CD4-positive, alpha-beta memory T cell (primary cell): ENCODE results near the gene HNRNPF. TPM values are rescaled to one million over a fixed set of nuclear protein-coding genes. Genes with fewer than 3 reads are reported as not detected.
A peak's percentile ranks its signal among the peaks of the same experiment; 100 is the strongest.

ENCODE experiments used
- CTCF ChIA-PET: fragments of 350-600 bp; sonication (Branson Sonifier 250); formaldehyde crosslinking; loops from one replicate; lab custom pipeline; 2021; ENCODE audit warnings: inconsistent platforms; ENCODE audit not compliant: partially characterized antibody; lab: Charles Lee
- POLR2A ChIA-PET: fragments of 350-600 bp; sonication (Branson Sonifier 250); formaldehyde crosslinking; loops from one replicate; lab custom pipeline; 2021; ENCODE audit not compliant: partially characterized antibody; lab: Charles Lee
- DNase-seq, 5 donors: peaks; one replicate each; pipeline versions ENCODE4 v3.0.0 to v3.0.0-alpha.2; 2020 to 2022; ENCODE audit warnings: mixed read lengths in 1 of 5
- H3K27ac ChIP-seq: one replicate; pipeline ENCODE4 v1.7.0; 2013; ENCODE audit warnings: low read depth, low read length
- H3K27me3 ChIP-seq: 2 replicates; pipeline ENCODE4 v1.7.0; 2013; ENCODE audit warnings: mild to moderate bottlenecking, low read length, moderate library complexity; ENCODE audit not compliant: insufficient read depth
- H3K36me3 ChIP-seq: 2 replicates; pipeline ENCODE4 v1.7.0; 2013; ENCODE audit warnings: mild to moderate bottlenecking, low read length, moderate library complexity; ENCODE audit not compliant: insufficient read depth
- H3K4me1 ChIP-seq: 2 replicates; pipeline ENCODE4 v1.7.0; 2013; ENCODE audit warnings: mild to moderate bottlenecking, low read length, moderate library complexity; ENCODE audit not compliant: insufficient read depth
- H3K4me3 ChIP-seq, 2 donors: one replicate each; pipeline ENCODE4 v1.7.0; 2013; ENCODE audit warnings: low read length in 2 of 2, mild to moderate bottlenecking in 1 of 2
- H3K9me3 ChIP-seq, 2 donors: one replicate each; pipeline ENCODE4 v1.7.0; 2013; ENCODE audit warnings: low read length in 2 of 2, control low read depth in 1 of 2; ENCODE audit not compliant: control insufficient read depth in 1 of 2
- H3K27ac Mint-ChIP-seq, 7 donors: one replicate each; pipeline ENCODE4 v1.8.0; 2020 to 2021; ENCODE audit warnings: mixed read lengths in 7 of 7, mild to moderate bottlenecking in 6 of 7, inconsistent platforms in 3 of 7, moderate library complexity in 3 of 7
- H3K27me3 Mint-ChIP-seq, 2 donors: one replicate each; pipeline ENCODE4 v1.8.0; 2020 to 2021; ENCODE audit warnings: mixed read lengths in 2 of 2
- H3K36me3 Mint-ChIP-seq, 2 donors: one replicate each; pipeline ENCODE4 v1.8.0; 2020 to 2021; ENCODE audit warnings: mixed read lengths in 2 of 2, inconsistent platforms in 1 of 2, mild to moderate bottlenecking in 1 of 2
- H3K4me1 Mint-ChIP-seq, 4 donors: one replicate each; pipeline ENCODE4 v1.8.0; 2020 to 2021; ENCODE audit warnings: mixed read lengths in 4 of 4, mild to moderate bottlenecking in 1 of 4
- H3K4me3 Mint-ChIP-seq, 8 donors: one replicate each; pipeline ENCODE4 v1.8.0; 2020 to 2021; ENCODE audit warnings: mixed read lengths in 8 of 8, mild to moderate bottlenecking in 7 of 8, moderate library complexity in 6 of 8, inconsistent platforms in 3 of 8
- H3K9me3 Mint-ChIP-seq, 8 donors: one replicate each; pipeline ENCODE4 v1.8.0; 2020 to 2021; ENCODE audit warnings: mixed read lengths in 8 of 8, mild to moderate bottlenecking in 5 of 8, inconsistent platforms in 3 of 8, moderate library complexity in 1 of 8
- intact Hi-C: fragments of 100-400 bp; cut with micrococcal nuclease; formaldehyde crosslinking; loops from one replicate; pipeline ENCODE4 v1.15.1; 2023
- polyA plus RNA-seq, 2 donors: library from polyadenylated mRNA; unstranded; fragments of 300-500 nt; fragmentation: Illumina TruSeq; gene quantifications; one replicate each; pipeline ENCODE4 v1.2.3, GENCODE V29; 2021
- total RNA-seq, 2 experiments: library from RNA; stranded (reverse); gene quantifications; one replicate each; pipeline ENCODE4 v1.2.3, GENCODE V29; 2021

Gene HNRNPF
- total and polyA plus RNA-seq, 4 experiments from 2014 or later, result 204 to 296 (median 224) TPM

DNA sequence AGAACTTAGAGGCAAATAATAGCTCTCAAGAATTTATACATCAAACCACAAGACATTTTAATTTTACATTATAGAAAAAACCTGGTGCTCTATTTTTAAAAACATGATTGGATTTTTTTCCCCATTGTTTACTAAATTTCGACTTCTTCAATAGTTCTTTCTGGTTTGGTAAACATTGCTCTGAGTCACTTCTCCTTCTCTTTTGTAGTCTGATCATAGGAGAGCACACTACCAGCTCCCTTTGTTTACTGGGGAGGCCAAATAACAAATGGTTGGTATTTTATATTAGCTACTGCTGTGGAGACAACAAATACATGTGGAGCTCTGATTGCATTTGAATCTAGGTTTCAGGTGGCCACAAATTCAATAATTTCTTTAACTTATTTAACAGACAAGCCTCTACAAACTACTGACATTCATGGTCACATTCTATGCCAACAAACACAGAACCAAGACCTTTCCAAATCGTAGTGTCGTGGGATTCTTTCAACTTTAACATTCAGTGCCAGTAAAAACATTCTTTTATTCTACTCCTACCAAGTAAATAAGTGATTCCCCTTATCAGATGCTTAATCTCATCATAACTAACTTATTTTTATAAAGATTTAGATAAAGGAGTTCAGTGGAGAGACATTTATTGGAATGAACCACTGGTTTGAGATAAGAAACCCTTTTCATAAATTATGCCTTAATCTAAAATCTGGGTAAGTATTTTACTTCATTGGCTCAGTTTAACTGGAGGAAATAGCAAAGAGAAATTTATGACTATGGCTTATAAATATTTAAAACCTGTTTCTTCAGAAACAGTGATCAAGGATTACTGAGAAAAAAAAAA lies 55.3 kb downstream of the HNRNPF start:
- Mint-ChIP-seq H3K27me3 (peaks cover 3 to 7% of the 10 kb centered on the region in 2 donors), H3K9me3 (no peaks in the 10 kb centered on the region), H3K4me3 (no peak overlapping the region), H3K27ac (peak overlapping the region in 3 of 7 donors; percentile 24 to 57 (median 44)), H3K4me1 (peaks cover 7 to 22% (median 12%) of the 10 kb centered on the region in 4 donors), H3K36me3 (no peaks in the 10 kb centered on the region)
- Histone ChIP-seq H3K4me1 (peaks cover 10% of the 10 kb centered on the region), H3K4me3 (no peak overlapping the region), H3K27me3 (no peaks in the 10 kb centered on the region), H3K36me3 (no peaks in the 10 kb centered on the region), H3K9me3 (no peaks in the 10 kb centered on the region), H3K27ac (no peak overlapping the region)
- ChIA-PET CTCF (interaction anchor here (1.0 to 2.6 kb wide), 5 partner anchors 9 to 88 kb away, joined by 3 to 19 read pairs (median 3); no protein-coding TSS in a partner anchor), POLR2A (interaction anchor here (1.2 kb wide), 1 partner anchor 8 kb away, joined by 6 read pairs; no protein-coding TSS in a partner anchor)
- no peak for DNase-seq
- intact Hi-C loops, result no loop called here

GRCh38 chr10:43352951-43353350 lies 56.0 kb downstream of the HNRNPF start:
- H3K9me3 Mint-ChIP-seq, result no peaks in the 10 kb centered on the region
- Histone ChIP-seq H3K27me3 (no peaks in the 10 kb centered on the region), H3K4me1 (peaks cover 17% of the 10 kb centered on the region), H3K9me3 (no peaks in the 10 kb centered on the region), H3K36me3 (no peaks in the 10 kb centered on the region), H3K27ac (no peak overlapping the region), H3K4me3 (no peak overlapping the region)
- POLR2A ChIA-PET, result interaction anchor here (1.2 kb wide), 1 partner anchor 9 kb away, joined by 6 read pairs; no protein-coding TSS in a partner anchor
- no peaks in the 10 kb centered on the region for H3K36me3 Mint-ChIP-seq
- peaks cover 13 to 30% (median 19%) of the 10 kb centered on the region in 4 donors for H3K4me1 Mint-ChIP-seq
- no peak for DNase-seq
- H3K4me3 Mint-ChIP-seq, result no peak overlapping the region
- intact Hi-C loops, result no loop called here
- CTCF ChIA-PET, result interaction anchor here (1.0 to 2.6 kb wide), 4 partner anchors 54 to 87 kb away, joined by 3 to 19 read pairs (median 4); no protein-coding TSS in a partner anchor
- H3K27me3 Mint-ChIP-seq, result peaks cover 6 to 7% of the 10 kb centered on the region in 2 donors
- no peak overlapping the region for H3K27ac Mint-ChIP-seq

DNA sequence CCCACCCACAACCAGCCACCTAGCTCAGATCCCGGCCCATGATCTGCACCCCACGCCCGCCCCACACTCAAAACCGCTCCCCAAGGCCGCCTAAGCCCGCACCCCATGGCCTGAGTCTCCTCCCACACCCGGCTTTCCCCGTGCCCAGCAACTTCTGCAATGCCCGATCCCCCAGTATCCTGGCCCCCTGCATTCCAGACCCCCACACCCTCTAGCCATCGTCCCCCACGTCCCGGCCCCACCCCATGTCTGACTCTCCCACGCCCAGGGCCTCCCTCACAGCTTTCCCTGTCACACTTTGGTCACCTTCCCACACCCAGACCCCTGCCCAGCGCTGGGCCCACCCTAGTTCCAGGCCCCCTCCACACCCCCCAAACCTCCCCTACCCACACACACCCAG lies 57.7 kb downstream of the HNRNPF start:
- Histone ChIP-seq H3K4me1 (peaks cover 18% of the 10 kb centered on the region), H3K9me3 (no peaks in the 10 kb centered on the region), H3K27ac (no peak overlapping the region), H3K27me3 (no peaks in the 10 kb centered on the region), H3K36me3 (no peaks in the 10 kb centered on the region), H3K4me3 (no peak overlapping the region)
- Mint-ChIP-seq H3K36me3 (no peaks in the 10 kb centered on the region), H3K27me3 (peaks cover 6 to 7% of the 10 kb centered on the region in 2 donors), H3K27ac (no peak overlapping the region), H3K9me3 (no peaks in the 10 kb centered on the region), H3K4me1 (peaks cover 17 to 35% (median 21%) of the 10 kb centered on the region in 4 donors), H3K4me3 (no peak overlapping the region)
- intact Hi-C loops, result no loop called here
- POLR2A ChIA-PET, result interaction anchor here (0.6 to 1.6 kb wide), 4 partner anchors 9 to 824 kb away, joined by 3 to 7 read pairs (median 3); no protein-coding TSS in a partner anchor
- no peak for DNase-seq
- CTCF ChIA-PET, result interaction anchor here (1.3 to 5.3 kb wide), 4 partner anchors 58 to 146 kb away, joined by 3 to 153 read pairs (median 4); no protein-coding TSS in a partner anchor

- H3K36me3 ChIP-seq, result no peaks in the 10 kb centered on the region
- POLR2A ChIA-PET, result interaction anchor here (1.1 to 1.6 kb wide), 3 partner anchors 9 to 84 kb away, joined by 3 to 7 read pairs (median 3); no protein-coding TSS in a partner anchor
- no peak overlapping the region for H3K4me3 ChIP-seq
- Mint-ChIP-seq H3K27me3 (peaks cover 6 to 7% of the 10 kb centered on the region in 2 donors), H3K4me3 (peak overlapping the region in 4 of 8 donors; percentile 17 to 70 (median 41)), H3K4me1 (peaks cover 12 to 29% (median 15%) of the 10 kb centered on the region in 4 donors), H3K36me3 (no peaks in the 10 kb centered on the region), H3K9me3 (no peaks in the 10 kb centered on the region), H3K27ac (no peak overlapping the region)
- peaks cover 12% of the 10 kb centered on the region for H3K4me1 ChIP-seq
- H3K9me3 ChIP-seq, result no peaks in the 10 kb centered on the region
- H3K27ac ChIP-seq, result no peak overlapping the region
- DNase-seq, result no peak
- CTCF ChIA-PET, result interaction anchor here (1.1 to 5.3 kb wide), 6 partner anchors 57 to 146 kb away, joined by 3 to 153 read pairs (median 4); no protein-coding TSS in a partner anchor
- H3K27me3 ChIP-seq, result no peaks in the 10 kb centered on the region
- intact Hi-C loops, result no loop called here
Observed at GRCh38 chr10:43350686-43351085, 58.3 kb downstream of the HNRNPF start.

- no peaks in the 10 kb centered on the region for H3K9me3 ChIP-seq
- no peaks in the 10 kb centered on the region for H3K36me3 ChIP-seq
- ChIA-PET POLR2A (interaction anchor here (1.1 to 1.6 kb wide), 3 partner anchors 10 to 84 kb away, joined by 3 to 7 read pairs (median 3); no protein-coding TSS in a partner anchor), CTCF (interaction anchor here (1.1 to 5.3 kb wide), 5 partner anchors 57 to 145 kb away, joined by 3 to 153 read pairs (median 13); no protein-coding TSS in a partner anchor)
- Mint-ChIP-seq H3K27ac (no peak overlapping the region), H3K27me3 (peaks cover 6 to 7% of the 10 kb centered on the region in 2 donors), H3K4me1 (peaks cover 12 to 28% (median 14%) of the 10 kb centered on the region in 4 donors), H3K4me3 (peak overlapping the region in 1 of 8 donors; percentile 20), H3K36me3 (no peaks in the 10 kb centered on the region), H3K9me3 (no peaks in the 10 kb centered on the region)
- H3K4me1 ChIP-seq, result peaks cover 12% of the 10 kb centered on the region
- H3K4me3 ChIP-seq, result no peak overlapping the region
- no peaks in the 10 kb centered on the region for H3K27me3 ChIP-seq
- H3K27ac ChIP-seq, result no peak overlapping the region
- DNase-seq, result no peak
- intact Hi-C loops, result no loop called here
Observed at GRCh38 chr10:43350156-43350555, 58.8 kb downstream of the HNRNPF start.

DNA sequence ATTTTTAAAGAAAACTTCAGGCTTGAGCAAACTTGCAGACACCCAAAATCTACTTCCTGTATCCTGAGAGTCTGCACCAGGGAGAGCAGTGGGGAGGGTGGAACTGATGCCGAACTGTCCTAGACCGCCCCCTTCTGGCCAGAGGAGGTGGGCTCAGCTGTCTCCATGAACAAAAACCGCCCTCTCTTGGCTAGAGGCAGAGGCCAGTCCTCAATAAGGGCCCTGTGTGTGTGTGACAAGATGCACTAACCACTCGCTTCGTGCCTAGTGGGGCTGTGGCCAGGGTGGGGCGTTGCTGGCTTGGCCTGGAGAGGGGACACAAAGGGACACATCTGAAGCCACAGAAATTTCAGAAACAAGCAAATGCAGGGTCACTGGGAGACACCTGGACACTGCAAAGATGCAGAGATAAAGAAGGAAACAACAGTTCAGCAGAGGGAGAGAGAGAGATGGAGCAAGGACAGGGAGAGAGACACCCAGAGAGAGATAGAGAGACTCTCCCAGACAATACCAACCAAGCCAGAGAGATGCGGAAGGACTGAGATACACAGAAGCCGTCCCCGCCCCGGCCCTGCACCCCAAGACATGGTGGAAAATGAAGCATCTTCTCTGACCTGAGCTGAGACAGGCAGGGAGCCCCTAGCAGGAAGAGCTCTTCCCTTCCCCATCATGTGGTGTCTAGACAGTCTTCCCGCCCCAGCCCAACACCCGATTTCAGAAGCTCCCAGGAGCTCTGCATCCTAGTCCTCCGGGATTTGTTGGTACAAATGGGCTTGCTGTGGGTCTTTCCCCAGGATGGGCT lies 60.3 kb downstream of the HNRNPF start:
- H3K4me1 ChIP-seq, result peaks cover 20% of the 10 kb centered on the region
- Mint-ChIP-seq H3K4me1 (peaks cover 16 to 30% (median 23%) of the 10 kb centered on the region in 4 donors), H3K9me3 (no peaks in the 10 kb centered on the region), H3K27me3 (peaks cover 6 to 7% of the 10 kb centered on the region in 2 donors), H3K27ac (peak overlapping the region in 6 of 7 donors; percentile 36 to 83 (median 57)), H3K36me3 (no peaks in the 10 kb centered on the region), H3K4me3 (peak overlapping the region in 3 of 8 donors; percentile 27 to 50 (median 31))
- ChIA-PET POLR2A (interaction anchor here (0.7 to 2.7 kb wide), 9 partner anchors 15 to 146 kb away, joined by 3 to 33 read pairs (median 4); partner anchors contain the start of gene RASGEF1A), CTCF (interaction anchor here (0.7 to 5.3 kb wide), 35 partner anchors 8 to 209 kb away, joined by 3 to 153 read pairs (median 4); no protein-coding TSS in a partner anchor)
- intact Hi-C loops, result loop anchor here (1.0 to 5.0 kb wide), 8 partner anchors 14 to 596 kb away; partner anchors contain the start of gene CSGALNACT2
- DNase-seq, result peak; percentile 85 to 87 (median 86)
- no peaks in the 10 kb centered on the region for H3K27me3 ChIP-seq
- no peaks in the 10 kb centered on the region for H3K36me3 ChIP-seq
- H3K27ac ChIP-seq, result no peak overlapping the region
- H3K9me3 ChIP-seq, result no peaks in the 10 kb centered on the region
- H3K4me3 ChIP-seq, result no peak overlapping the region
